GM19452 (cell line): ENCODE measurements around the gene VHLL.

Experiments used
- ATAC-seq: cut with Tn5 transposase; IDR thresholded peaks from one replicate; pipeline ENCODE4 v1.9.1; 2021; ENCODE audit not compliant: unreplicated experiment

VHLL gene

GRCh38 chr1:156257711-156258110 lies 41.4 kb downstream of the VHLL start:
- ATAC-seq: no peak

- ATAC-seq: no peak
Observed at GRCh38 chr1:156253634-156254033, 45.5 kb downstream of the VHLL start.

- ATAC-seq: no peak
Observed at GRCh38 chr1:156251527-156251926, 47.6 kb downstream of the VHLL start.

GRCh38 chr1:156249593-156249992 lies 49.5 kb downstream of the VHLL start:
- ATAC-seq: no peak
